Fibroblast of skin of back (primary cell): ENCODE results near the gene SDK2.

ENCODE experiments used
- DNase-seq: peaks from one replicate; pipeline ENCODE4 v3.0.0-alpha.2; 2013

Gene SDK2

GRCh38 chr17:73584049-73584448 lies 60.2 kb downstream of the SDK2 start:
- DNase-seq, result no peak

- DNase-seq, result no peak
Measured at GRCh38 chr17:73582821-73583220, 61.4 kb downstream of the SDK2 start.

GRCh38 chr17:73582359-73582758 lies 61.9 kb downstream of the SDK2 start:
- no peak for DNase-seq

- DNase-seq, result no peak
Measured at GRCh38 chr17:73581379-73581778, 62.9 kb downstream of the SDK2 start.

GRCh38 chr17:73580073-73580710 lies 64.1 kb downstream of the SDK2 start:
- DNase-seq, result no peak

- no peak for DNase-seq
Measured at GRCh38 chr17:73576556-73577098, 67.6 kb downstream of the SDK2 start.

GRCh38 chr17:73575470-73576221 lies 68.6 kb downstream of the SDK2 start:
- no peak for DNase-seq

- no peak for DNase-seq
Measured at GRCh38 chr17:73571511-73572130, 72.6 kb downstream of the SDK2 start.

GRCh38 chr17:73569762-73570319 lies 74.4 kb downstream of the SDK2 start:
- no peak for DNase-seq

- DNase-seq, result no peak
Measured at GRCh38 chr17:73568934-73569333, 75.3 kb downstream of the SDK2 start.

- no peak for DNase-seq
Measured at GRCh38 chr17:73566905-73567782, 77.1 kb downstream of the SDK2 start.

GRCh38 chr17:73564843-73565242 lies 79.4 kb downstream of the SDK2 start:
- DNase-seq, result no peak

- no peak for DNase-seq
Measured at GRCh38 chr17:73562896-73563295, 81.3 kb downstream of the SDK2 start.

GRCh38 chr17:73561111-73561510 lies 83.1 kb downstream of the SDK2 start:
- no peak for DNase-seq

- no peak for DNase-seq
Measured at GRCh38 chr17:73560661-73561060, 83.6 kb downstream of the SDK2 start.

GRCh38 chr17:73559532-73559931 lies 84.7 kb downstream of the SDK2 start:
- no peak for DNase-seq

GRCh38 chr17:73555199-73555960 lies 88.9 kb downstream of the SDK2 start:
- DNase-seq, result no peak

- DNase-seq, result no peak
Measured at GRCh38 chr17:73554498-73554897, 89.7 kb downstream of the SDK2 start.

- DNase-seq, result no peak
Measured at GRCh38 chr17:73553311-73553710, 90.9 kb downstream of the SDK2 start.

GRCh38 chr17:73552300-73553048 lies 91.8 kb downstream of the SDK2 start:
- DNase-seq, result no peak

GRCh38 chr17:73551759-73552158 lies 92.5 kb downstream of the SDK2 start:
- peak; percentile 23 for DNase-seq
